ENCODE results near the gene GPR63.

GRCh38 chr6:96794980-96795379 lies 42.3 kb downstream of the GPR63 start:
- TF ChIP-seq POLR2A (IDR thresholded peaks at IDR 0.05; ENCODE audit: low read depth, low read length) (no peak), CTCF (IDR thresholded peaks at IDR 0.05; ENCODE audit: extremely low read depth in 1 of 2, insufficient read depth in 1 of 2, low read depth in 1 of 2, low read length in 2 of 2) (no peak), POLR2AphosphoS5 (IDR thresholded peaks at IDR 0.05; ENCODE audit: insufficient read depth, low read depth, low read length) (no peak), EZH2 (IDR thresholded peaks at IDR 0.05; ENCODE audit: borderline replicate concordance, low read depth, low read length, severe bottlenecking) (no peak), MYC (IDR thresholded peaks at IDR 0.05; ENCODE audit: low read depth, low read length) (no peak), MAX (IDR thresholded peaks at IDR 0.05; ENCODE audit: insufficient read depth, insufficient read length) (no peak), JUN (IDR thresholded peaks at IDR 0.05; ENCODE audit: borderline replicate concordance, insufficient read depth, insufficient read length, low read depth) (no peak), GATA2 (IDR thresholded peaks at IDR 0.05; ENCODE audit: insufficient read depth, insufficient read length, low read depth, low read length) (no peak), FOS (IDR thresholded peaks at IDR 0.05; ENCODE audit: borderline replicate concordance, insufficient read depth, low read length) (no peak)
